ENCODE results near the gene CARS2.

Gene CARS2

GRCh38 chr13:110638814-110639806, 66.8 kb downstream of the CARS2 start:
- DNase-seq (ENCODE audit: extremely low read depth, low read depth) = no peak
- no peak overlapping the region for H3K4me3 ChIP-seq (replicated peaks; ENCODE audit: low read depth, low read length)
- TF ChIP-seq CTCF (IDR thresholded peaks at IDR 0.05; ENCODE audit: low read depth, low read length, missing control alignments) = no peak

GRCh38 chr13:110638257-110638656, 67.7 kb downstream of the CARS2 start:
- TF ChIP-seq CTCF (IDR thresholded peaks at IDR 0.05; ENCODE audit: low read depth, low read length, missing control alignments) = no peak
- DNase-seq (ENCODE audit: extremely low read depth, low read depth) = no peak
- H3K4me3 ChIP-seq (replicated peaks; ENCODE audit: low read depth, low read length) = no peak overlapping the region

GRCh38 chr13:110637747-110638146, 68.2 kb downstream of the CARS2 start:
- DNase-seq (ENCODE audit: extremely low read depth, low read depth) = no peak
- no peak for TF ChIP-seq CTCF (IDR thresholded peaks at IDR 0.05; ENCODE audit: low read depth, low read length, missing control alignments)
- H3K4me3 ChIP-seq (replicated peaks; ENCODE audit: low read depth, low read length) = no peak overlapping the region

- no peak for DNase-seq (ENCODE audit: extremely low read depth, low read depth)
- TF ChIP-seq CTCF (IDR thresholded peaks at IDR 0.05; ENCODE audit: low read depth, low read length, missing control alignments) = no peak
- no peak overlapping the region for H3K4me3 ChIP-seq (replicated peaks; ENCODE audit: low read depth, low read length)
These were observed 68.6 kb downstream of the CARS2 start for GRCh38 chr13:110637275-110637674.

GRCh38 chr13:110636701-110637201, 69.2 kb downstream of the CARS2 start:
- H3K4me3 ChIP-seq (replicated peaks; ENCODE audit: low read depth, low read length) = no peak overlapping the region
- no peak for DNase-seq (ENCODE audit: extremely low read depth, low read depth)

GRCh38 chr13:110636053-110636475, 69.9 kb downstream of the CARS2 start:
- no peak for TF ChIP-seq CTCF (IDR thresholded peaks at IDR 0.05; ENCODE audit: low read depth, low read length, missing control alignments)
- no peak overlapping the region for H3K4me3 ChIP-seq (replicated peaks; ENCODE audit: low read depth, low read length)
- no peak for DNase-seq (ENCODE audit: extremely low read depth, low read depth)

More at GRCh38 chr13:110636701-110637201, 69.2 kb downstream of the CARS2 start:
- TF ChIP-seq CTCF (IDR thresholded peaks at IDR 0.05; ENCODE audit: low read depth, low read length, missing control alignments) = no peak

All from HFF-Myc (cell line).